ENCODE data around the gene NLE1. TPM values are rescaled to one million over a fixed set of nuclear protein-coding genes. Genes with fewer than 3 reads are reported as not detected.

The NLE1 gene
- total RNA-seq, 3 donors from 2014 or later, result 15.2 to 32.1 (median 18.2) TPM

DNA sequence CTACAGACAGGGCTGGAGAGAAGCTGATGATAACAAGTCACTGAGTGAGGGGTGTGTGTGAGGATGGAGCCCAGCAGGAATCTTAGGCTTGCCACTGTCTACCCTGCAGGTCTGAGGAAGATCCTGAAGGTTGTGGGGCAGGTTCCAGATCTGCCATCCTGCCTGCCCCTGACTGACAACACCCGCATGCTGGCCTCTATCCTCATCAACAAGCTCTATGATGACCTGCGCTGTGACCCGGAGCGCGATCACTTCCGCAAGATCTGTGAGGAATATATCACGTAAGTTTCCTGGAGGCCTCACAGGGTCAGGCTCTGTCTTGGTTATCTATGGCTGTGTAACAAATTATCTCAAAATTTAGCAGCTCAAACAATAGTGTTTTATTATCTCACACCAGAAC lies 21.8 kb upstream of the NLE1 start:
- no peaks in the 10 kb centered on the region for H3K4me1 ChIP-seq
- no peaks in the 10 kb centered on the region for H3K9me3 ChIP-seq
- no peak overlapping the region for H3K4me3 ChIP-seq
- H3K27me3 ChIP-seq, result peaks cover 0 to 11% of the 10 kb centered on the region in 2 donors
- intact Hi-C loops (cut with DNase I; ENCODE audit: low total_unique reads), result no loop called here
- H3K36me3 ChIP-seq, result no peaks in the 10 kb centered on the region
- TF ChIP-seq, protein P1, sequence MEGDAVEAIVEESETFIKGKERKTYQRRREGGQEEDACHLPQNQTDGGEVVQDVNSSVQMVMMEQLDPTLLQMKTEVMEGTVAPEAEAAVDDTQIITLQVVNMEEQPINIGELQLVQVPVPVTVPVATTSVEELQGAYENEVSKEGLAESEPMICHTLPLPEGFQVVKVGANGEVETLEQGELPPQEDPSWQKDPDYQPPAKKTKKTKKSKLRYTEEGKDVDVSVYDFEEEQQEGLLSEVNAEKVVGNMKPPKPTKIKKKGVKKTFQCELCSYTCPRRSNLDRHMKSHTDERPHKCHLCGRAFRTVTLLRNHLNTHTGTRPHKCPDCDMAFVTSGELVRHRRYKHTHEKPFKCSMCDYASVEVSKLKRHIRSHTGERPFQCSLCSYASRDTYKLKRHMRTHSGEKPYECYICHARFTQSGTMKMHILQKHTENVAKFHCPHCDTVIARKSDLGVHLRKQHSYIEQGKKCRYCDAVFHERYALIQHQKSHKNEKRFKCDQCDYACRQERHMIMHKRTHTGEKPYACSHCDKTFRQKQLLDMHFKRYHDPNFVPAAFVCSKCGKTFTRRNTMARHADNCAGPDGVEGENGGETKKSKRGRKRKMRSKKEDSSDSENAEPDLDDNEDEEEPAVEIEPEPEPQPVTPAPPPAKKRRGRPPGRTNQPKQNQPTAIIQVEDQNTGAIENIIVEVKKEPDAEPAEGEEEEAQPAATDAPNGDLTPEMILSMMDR (IDR thresholded peaks at IDR 0.05), result no peak
- TF ChIP-seq POLR2A (IDR thresholded peaks at IDR 0.05), result no peak
- no peak for TF ChIP-seq POLR2AphosphoS5 (IDR thresholded peaks at IDR 0.05)
- H3K27ac ChIP-seq, result no peak overlapping the region
- DNase-seq (ENCODE audit: low spot score in 2 of 2), result no peak

- TF ChIP-seq POLR2A (IDR thresholded peaks at IDR 0.05) (no peak), POLR2AphosphoS5 (IDR thresholded peaks at IDR 0.05) (no peak)
- TF ChIP-seq, protein P1 (IDR thresholded peaks at IDR 0.05), result no peak
Measured at GRCh38 chr17:35162755-35163154, 20.7 kb upstream of the NLE1 start.

GRCh38 chr17:35161281-35161761 lies 19.2 kb upstream of the NLE1 start:
- intact Hi-C loops (cut with DNase I; ENCODE audit: low total_unique reads), result no loop called here
- Histone ChIP-seq H3K9me3 (no peaks in the 10 kb centered on the region), H3K27me3 (peaks cover 0 to 5% of the 10 kb centered on the region in 2 donors), H3K4me3 (no peak overlapping the region), H3K27ac (no peak overlapping the region), H3K4me1 (no peaks in the 10 kb centered on the region), H3K36me3 (no peaks in the 10 kb centered on the region)
- no peak for DNase-seq (ENCODE audit: low spot score in 2 of 2)
- TF ChIP-seq, protein P1 (IDR thresholded peaks at IDR 0.05), result no peak
- TF ChIP-seq POLR2A (IDR thresholded peaks at IDR 0.05) (no peak), POLR2AphosphoS5 (IDR thresholded peaks at IDR 0.05) (no peak)

More at GRCh38 chr17:35162755-35163154, 20.7 kb upstream of the NLE1 start:
- Histone ChIP-seq H3K4me1 (no peaks in the 10 kb centered on the region), H3K36me3 (no peaks in the 10 kb centered on the region), H3K4me3 (no peak overlapping the region), H3K9me3 (no peaks in the 10 kb centered on the region), H3K27me3 (peaks cover 0 to 11% of the 10 kb centered on the region in 2 donors), H3K27ac (no peak overlapping the region)
- intact Hi-C loops (cut with DNase I; ENCODE audit: low total_unique reads), result no loop called here
- no peak for DNase-seq (ENCODE audit: low spot score in 2 of 2)

DNA sequence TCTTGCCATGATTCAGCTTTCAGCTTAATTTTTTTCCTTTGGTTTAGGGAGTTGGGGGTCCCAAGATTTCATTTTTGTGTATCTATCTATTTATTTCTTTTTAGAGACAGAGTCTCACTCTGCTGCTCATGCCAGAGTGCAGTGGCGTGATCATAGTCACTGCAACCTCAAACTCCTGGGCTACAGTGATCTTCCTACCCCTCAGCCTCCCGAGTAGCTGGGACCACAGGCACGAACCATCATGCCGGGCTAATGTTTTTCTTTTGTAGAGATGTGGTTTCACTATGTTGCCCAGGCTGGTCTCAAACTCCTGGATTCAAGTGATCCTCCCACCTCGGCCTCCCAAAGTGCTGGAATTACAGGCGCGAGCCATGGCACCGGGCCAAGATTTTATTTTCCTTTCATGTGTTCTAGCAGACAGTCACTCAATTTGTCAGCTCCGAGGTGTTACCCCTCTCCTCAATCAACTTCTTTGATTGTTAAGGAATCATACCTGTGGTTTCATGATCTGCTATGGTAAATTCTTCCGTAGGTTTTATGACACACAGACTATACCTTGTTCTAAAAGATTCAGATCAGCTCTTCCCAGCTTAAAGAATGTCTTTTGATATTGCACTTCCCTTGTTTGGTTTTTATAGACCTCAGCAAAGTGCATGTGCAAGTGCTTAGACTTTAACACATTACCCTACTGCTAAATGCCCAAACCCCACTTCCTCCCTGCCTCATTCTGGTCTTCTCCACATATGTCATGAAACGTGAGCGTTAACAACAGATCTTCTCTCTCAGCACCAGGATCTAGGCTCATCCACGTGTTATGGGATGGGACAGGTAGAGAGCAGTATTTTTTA lies 18.5 kb upstream of the NLE1 start:
- TF ChIP-seq POLR2AphosphoS5 (IDR thresholded peaks at IDR 0.05) (no peak), POLR2A (IDR thresholded peaks at IDR 0.05) (no peak)
- TF ChIP-seq, protein P1 (IDR thresholded peaks at IDR 0.05), result no peak

DNA sequence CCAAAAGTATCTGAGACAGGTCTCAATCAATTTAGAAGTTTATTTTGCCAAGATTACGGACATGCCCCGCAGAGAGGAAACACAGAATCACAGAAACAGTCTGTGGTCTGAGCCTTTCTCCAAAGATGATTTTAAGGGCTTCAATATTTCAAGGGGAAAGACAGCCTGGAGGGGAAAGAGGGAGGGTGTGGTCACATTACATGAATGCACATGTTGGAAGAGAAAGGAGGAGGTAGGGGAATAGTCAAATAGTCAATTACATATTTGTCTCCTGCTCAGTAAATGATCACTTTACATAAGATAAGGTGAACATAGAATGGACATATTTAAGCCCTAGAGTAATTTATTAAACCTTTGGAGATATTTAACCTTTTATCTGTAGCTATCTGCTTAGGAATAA lies 17.8 kb upstream of the NLE1 start:
- TF ChIP-seq POLR2AphosphoS5 (IDR thresholded peaks at IDR 0.05) (no peak), POLR2A (IDR thresholded peaks at IDR 0.05) (no peak)
- TF ChIP-seq, protein P1 (IDR thresholded peaks at IDR 0.05), result no peak
- no peaks in the 10 kb centered on the region for H3K9me3 ChIP-seq
- no peaks in the 10 kb centered on the region for H3K36me3 ChIP-seq
- no peak overlapping the region for H3K4me3 ChIP-seq
- no peak overlapping the region for H3K27ac ChIP-seq
- intact Hi-C loops (cut with DNase I; ENCODE audit: low total_unique reads), result no loop called here
- H3K27me3 ChIP-seq, result peaks cover 0 to 5% of the 10 kb centered on the region in 2 donors
- no peak for DNase-seq (ENCODE audit: low spot score in 2 of 2)
- no peaks in the 10 kb centered on the region for H3K4me1 ChIP-seq

More for the DNA sequence above, 18.5 kb upstream of the NLE1 start:
- Histone ChIP-seq H3K9me3 (no peaks in the 10 kb centered on the region), H3K27me3 (peaks cover 0 to 5% of the 10 kb centered on the region in 2 donors), H3K27ac (no peak overlapping the region), H3K4me1 (no peaks in the 10 kb centered on the region), H3K36me3 (no peaks in the 10 kb centered on the region), H3K4me3 (no peak overlapping the region)
- intact Hi-C loops (cut with DNase I; ENCODE audit: low total_unique reads), result no loop called here
- no peak for DNase-seq (ENCODE audit: low spot score in 2 of 2)

Data from breast epithelium (tissue), 4 donors.